Measurements from ENCODE around the gene PTRHD1. TPM values are rescaled to one million over a fixed set of nuclear protein-coding genes. Genes with fewer than 3 reads are reported as not detected.

PTRHD1 gene
- total RNA-seq, 6 donors from 2014 or later: 13.8 to 45.8 (median 27.6) TPM

- DNase-seq: peak in 1 of 2 donors; percentile 77
- H3K9me3 ChIP-seq: no peaks in the 10 kb centered on the region
- peak overlapping the region; percentile 6 to 77 (median 46) for H3K27ac ChIP-seq
- peak; percentile 77 to 93 for ATAC-seq (ENCODE audit: low FRiP score in 2 of 2)
- H3K27me3 ChIP-seq: no peaks in the 10 kb centered on the region
- 55 to 56% methylated on average over 6 of the region's 6 CpGs for WGBS, 2 donors
- H3K36me3 ChIP-seq: no peaks in the 10 kb centered on the region
- H3K4me1 ChIP-seq: peaks cover 0 to 13% (median 5%) of the 10 kb centered on the region in 4 donors
- no peak for TF ChIP-seq POLR2AphosphoS5 (IDR thresholded peaks at IDR 0.05)
- peak in 1 of 4 donors; percentile 12 for TF ChIP-seq EP300 (IDR thresholded peaks at IDR 0.05)
- no peak for TF ChIP-seq POLR2A (IDR thresholded peaks at IDR 0.05)
- TF ChIP-seq CTCF (IDR thresholded peaks at IDR 0.05): no peak
- H3K4me3 ChIP-seq: no peak overlapping the region
Measured at GRCh38 chr2:24785671-24786321, 7.4 kb downstream of the PTRHD1 start.

- no peak for ATAC-seq (ENCODE audit: low FRiP score in 2 of 2)
- no peak for TF ChIP-seq POLR2AphosphoS5 (IDR thresholded peaks at IDR 0.05)
- no peak for TF ChIP-seq POLR2A (IDR thresholded peaks at IDR 0.05)
- TF ChIP-seq EP300 (IDR thresholded peaks at IDR 0.05): no peak
- no peak for TF ChIP-seq CTCF (IDR thresholded peaks at IDR 0.05)
- Histone ChIP-seq H3K9me3 (no peaks in the 10 kb centered on the region), H3K36me3 (no peaks in the 10 kb centered on the region), H3K4me1 (peaks cover 7 to 20% (median 12%) of the 10 kb centered on the region in 4 donors), H3K4me3 (no peak overlapping the region), H3K27me3 (no peaks in the 10 kb centered on the region), H3K27ac (no peak overlapping the region)
- DNase-seq: no peak
- WGBS, 2 donors: 96 to 100% methylated on average over 3 of the region's 3 CpGs
Measured at GRCh38 chr2:24783641-24784040, 9.6 kb downstream of the PTRHD1 start.

DNA sequence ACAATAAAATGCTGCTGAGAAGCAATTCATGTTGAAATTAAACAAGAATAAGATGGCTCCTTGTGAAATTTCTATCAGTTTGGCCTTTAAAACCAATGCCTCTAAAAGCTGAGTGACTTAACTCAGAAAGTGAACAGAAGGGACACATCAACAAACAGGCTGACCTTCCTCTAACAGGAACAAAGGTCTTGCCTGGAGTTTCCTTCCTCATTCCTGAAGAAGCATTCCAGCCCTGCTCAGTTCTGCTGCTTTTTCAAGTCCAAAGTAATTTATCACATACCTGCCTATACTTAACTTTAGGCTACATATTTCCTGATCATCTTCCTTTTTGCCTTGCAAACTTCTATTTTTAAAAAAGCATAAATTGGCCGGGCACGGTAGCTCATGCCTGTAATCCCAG is 14.1 kb downstream of the PTRHD1 start:
- Histone ChIP-seq H3K4me1 (peaks cover 7 to 12% (median 10%) of the 10 kb centered on the region in 4 donors), H3K9me3 (no peaks in the 10 kb centered on the region), H3K27me3 (no peaks in the 10 kb centered on the region), H3K27ac (peak overlapping the region in 1 of 4 donors; percentile 23), H3K36me3 (no peaks in the 10 kb centered on the region), H3K4me3 (no peak overlapping the region)
- no peak for DNase-seq
- TF ChIP-seq CTCF (IDR thresholded peaks at IDR 0.05) (no peak), POLR2AphosphoS5 (IDR thresholded peaks at IDR 0.05) (no peak), POLR2A (IDR thresholded peaks at IDR 0.05) (no peak), EP300 (IDR thresholded peaks at IDR 0.05) (no peak)
- 39 to 48% methylated on average over 2 of the region's 2 CpGs for WGBS, 2 donors
- no peak for ATAC-seq (ENCODE audit: low FRiP score in 2 of 2)

- peaks cover 0 to 9% (median 0%) of the 10 kb centered on the region in 4 donors for H3K36me3 ChIP-seq
- no peak for DNase-seq
- no peaks in the 10 kb centered on the region for H3K9me3 ChIP-seq
- H3K27ac ChIP-seq: no peak overlapping the region
- H3K27me3 ChIP-seq: no peaks in the 10 kb centered on the region
- TF ChIP-seq CTCF (IDR thresholded peaks at IDR 0.05) (no peak), POLR2AphosphoS5 (IDR thresholded peaks at IDR 0.05) (no peak), EP300 (IDR thresholded peaks at IDR 0.05) (no peak), POLR2A (IDR thresholded peaks at IDR 0.05) (no peak)
- 72 to 84% methylated on average over 3 of the region's 3 CpGs for WGBS, 2 donors
- peaks cover 5 to 15% (median 8%) of the 10 kb centered on the region in 4 donors for H3K4me1 ChIP-seq
- ATAC-seq (ENCODE audit: low FRiP score in 2 of 2): no peak
- no peak overlapping the region for H3K4me3 ChIP-seq
Measured at GRCh38 chr2:24774373-24774772, 18.8 kb downstream of the PTRHD1 start.
